ENCODE data around the gene RACK1. TPM values are rescaled to one million over a fixed set of nuclear protein-coding genes. Genes with fewer than 3 reads are reported as not detected.

Gene RACK1
- total and polyA plus RNA-seq, 2 of the 13 experiments (the other 11 are each of a cell fraction or from before 2014, with no cell fraction given), result 2,514 to 6,141 TPM

GRCh38 chr5:181281077-181281983 is 37.6 kb upstream of the RACK1 start (continued):
- TF ChIP-seq ZNF879 (CRISPR knock-in tag; IDR thresholded peaks at IDR 0.05), result no peak
- TF ChIP-seq NFYC (CRISPR knock-in tag; IDR thresholded peaks at IDR 0.05), result peak; percentile 62
- 0 out of 2 replicates have a peak, but pooled peaks have one; percentile 21 for TF ChIP-seq POLR2AphosphoS5 (IDR thresholded peaks at IDR 0.05; ENCODE audit: low read depth, low read length)
- no peak for TF ChIP-seq PCBP1 (IDR thresholded peaks at IDR 0.05; ENCODE audit: borderline replicate concordance, low read depth, low read length)
- peak; percentile 27; the same call in 1 of the 2 replicates for TF ChIP-seq SAP130 (CRISPR knock-in tag; IDR thresholded peaks at IDR 0.05; ENCODE audit: low read depth)
- 0 out of 2 replicates have a peak, but pooled peaks have one; percentile 16 for TF ChIP-seq MAX (IDR thresholded peaks at IDR 0.05)
- no peak for TF ChIP-seq NR2F6 (IDR thresholded peaks at IDR 0.05)
- no peak for TF ChIP-seq NR2F6 (CRISPR knock-in tag; IDR thresholded peaks at IDR 0.05)
- no peak for TF ChIP-seq ZNF770 (CRISPR knock-in tag; IDR thresholded peaks at IDR 0.05)
- TF ChIP-seq KDM5A (IDR thresholded peaks at IDR 0.05; ENCODE audit: borderline replicate concordance, low read length), result no peak
- no peak for TF ChIP-seq ZNF317 (CRISPR knock-in tag; IDR thresholded peaks at IDR 0.05)
- TF ChIP-seq HIVEP1 (CRISPR knock-in tag; IDR thresholded peaks at IDR 0.05), result no peak
- no peak for TF ChIP-seq KAT8 (CRISPR knock-in tag; IDR thresholded peaks at IDR 0.05)
- TF ChIP-seq NFYB (CRISPR knock-in tag; IDR thresholded peaks at IDR 0.05), result peak; percentile 58
- no peak for TF ChIP-seq ZNF550 (CRISPR knock-in tag; IDR thresholded peaks at IDR 0.05; ENCODE audit: borderline replicate concordance)
- TF ChIP-seq TAF1 (CRISPR knock-in tag; IDR thresholded peaks at IDR 0.05), result peak; percentile 52; the same call in 1 of the 2 replicates
- TF ChIP-seq ZNF343 (CRISPR knock-in tag; IDR thresholded peaks at IDR 0.05), result no peak
- no peak for TF ChIP-seq ZNF451 (CRISPR knock-in tag; IDR thresholded peaks at IDR 0.05)
- no peak for TF ChIP-seq SYNCRIP (IDR thresholded peaks at IDR 0.05; ENCODE audit: insufficient read depth, low read depth, low read length)
- no peak for TF ChIP-seq ZNF816 (CRISPR knock-in tag; IDR thresholded peaks at IDR 0.05; ENCODE audit: borderline replicate concordance)
- TF ChIP-seq ARNTL (CRISPR knock-in tag; IDR thresholded peaks at IDR 0.05), result no peak
- no peak for TF ChIP-seq E2F1 (CRISPR knock-in tag; IDR thresholded peaks at IDR 0.05)
- no peak for TF ChIP-seq BATF2 (CRISPR knock-in tag; IDR thresholded peaks at IDR 0.05)
- no peak for TF ChIP-seq TARDBP (CRISPR knock-in tag; IDR thresholded peaks at IDR 0.05)
- TF ChIP-seq ZBTB39 (CRISPR knock-in tag; IDR thresholded peaks at IDR 0.05), result no peak
- TF ChIP-seq ZNF782 (CRISPR knock-in tag; IDR thresholded peaks at IDR 0.05; ENCODE audit: borderline replicate concordance), result no peak

Data from HepG2 (cell line).